HG02884 (cell line): ENCODE measurements around the gene WRNIP1.

ENCODE experiments used
- ATAC-seq: cut with Tn5 transposase; IDR thresholded peaks from one replicate; pipeline ENCODE4 v1.9.1; 2021; ENCODE audit warnings: mild to moderate bottlenecking, moderate library complexity; ENCODE audit not compliant: unreplicated experiment

Gene WRNIP1

DNA sequence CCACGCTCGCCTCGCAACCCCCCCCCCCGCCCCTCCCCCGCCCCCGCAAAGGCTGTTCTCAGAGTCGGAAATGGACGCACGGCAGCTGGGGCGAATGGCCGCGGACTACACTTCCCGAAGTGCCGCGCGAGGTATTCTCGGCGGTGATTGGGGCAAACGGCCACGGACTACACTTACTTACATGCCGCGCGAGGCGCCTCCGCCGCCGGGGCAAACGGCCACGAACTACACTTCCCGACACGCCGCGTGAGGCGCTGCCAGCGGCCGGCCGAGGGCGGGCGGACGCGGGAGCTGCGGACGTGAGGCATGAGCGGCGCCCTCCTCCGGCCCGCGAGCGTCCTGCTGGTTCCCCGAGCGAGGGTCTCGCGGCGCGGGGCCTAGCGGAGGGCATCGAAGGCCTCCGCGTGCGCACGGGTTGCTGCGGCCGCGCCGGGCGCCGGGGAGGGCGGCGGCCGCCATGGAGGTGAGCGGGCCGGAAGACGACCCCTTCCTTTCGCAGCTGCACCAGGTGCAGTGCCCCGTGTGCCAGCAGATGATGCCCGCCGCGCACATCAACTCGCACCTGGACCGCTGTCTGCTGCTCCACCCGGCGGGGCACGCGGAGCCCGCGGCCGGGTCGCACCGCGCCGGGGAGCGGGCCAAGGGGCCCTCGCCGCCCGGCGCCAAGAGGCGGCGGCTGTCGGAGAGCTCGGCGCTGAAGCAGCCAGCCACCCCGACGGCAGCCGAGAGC lies at the start of gene WRNIP1:
Gene WRNIP1 (plus strand): TSS at position 228 of the 730 bp plus-strand sequence. CDS start 230 bp downstream, at position 458.
- peak; percentile 81 for ATAC-seq

DNA sequence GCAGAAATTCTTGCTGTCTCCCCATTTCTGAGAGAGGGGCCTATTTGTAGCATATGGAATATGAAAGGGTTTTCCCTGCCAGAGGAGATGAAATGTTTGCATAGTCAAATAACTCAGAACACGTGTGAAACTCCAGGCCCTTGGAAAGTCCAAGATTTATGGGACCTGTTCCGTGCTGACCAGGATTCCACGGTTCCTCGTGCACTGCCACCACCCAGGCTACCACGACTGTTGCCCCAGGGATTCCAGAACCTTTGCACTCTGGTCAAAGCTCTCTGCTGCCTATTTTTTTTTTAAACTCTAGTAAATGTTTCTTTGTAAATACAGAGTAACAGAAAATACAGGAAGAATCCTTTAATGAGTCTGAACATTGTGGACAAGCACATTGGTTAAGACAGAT lies 49.5 kb upstream of the WRNIP1 start:
- no peak for ATAC-seq

DNA sequence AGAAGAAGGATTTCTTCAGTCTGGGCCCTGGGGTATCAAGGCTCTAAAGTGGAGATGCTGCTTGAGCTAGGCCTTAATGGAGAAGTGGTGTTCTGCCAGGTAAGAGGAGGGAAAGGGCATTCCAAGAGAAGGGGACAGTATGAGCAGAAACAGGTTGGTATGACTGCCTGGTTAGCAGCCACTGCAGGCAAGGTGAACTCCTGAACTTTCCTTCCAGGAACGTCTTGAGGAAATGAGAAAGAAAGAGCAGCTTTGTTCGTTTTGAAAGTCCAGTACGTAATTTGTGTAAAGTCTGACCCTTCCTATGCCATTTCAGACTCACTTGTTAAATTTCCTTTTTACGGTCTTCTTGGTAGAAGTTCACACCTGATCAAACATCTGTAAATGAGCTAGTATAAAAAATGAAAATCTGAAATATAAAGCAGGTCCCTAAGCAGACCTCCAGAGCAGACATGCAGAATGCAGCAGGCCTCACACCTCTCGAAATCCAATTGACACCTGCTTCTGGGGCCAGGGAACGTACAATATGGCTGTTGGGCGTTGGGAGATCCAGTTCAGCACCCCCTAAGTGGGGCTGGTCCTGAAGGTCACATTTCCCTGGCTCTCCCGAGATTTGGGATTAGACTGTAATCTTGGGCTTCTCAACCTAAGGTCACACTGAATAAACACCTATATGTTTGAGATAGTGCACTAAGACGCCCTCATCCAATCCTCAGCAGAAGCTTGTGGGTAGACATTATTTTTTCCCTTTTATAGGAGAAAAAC lies 48.1 kb upstream of the WRNIP1 start:
- no peak for ATAC-seq

DNA sequence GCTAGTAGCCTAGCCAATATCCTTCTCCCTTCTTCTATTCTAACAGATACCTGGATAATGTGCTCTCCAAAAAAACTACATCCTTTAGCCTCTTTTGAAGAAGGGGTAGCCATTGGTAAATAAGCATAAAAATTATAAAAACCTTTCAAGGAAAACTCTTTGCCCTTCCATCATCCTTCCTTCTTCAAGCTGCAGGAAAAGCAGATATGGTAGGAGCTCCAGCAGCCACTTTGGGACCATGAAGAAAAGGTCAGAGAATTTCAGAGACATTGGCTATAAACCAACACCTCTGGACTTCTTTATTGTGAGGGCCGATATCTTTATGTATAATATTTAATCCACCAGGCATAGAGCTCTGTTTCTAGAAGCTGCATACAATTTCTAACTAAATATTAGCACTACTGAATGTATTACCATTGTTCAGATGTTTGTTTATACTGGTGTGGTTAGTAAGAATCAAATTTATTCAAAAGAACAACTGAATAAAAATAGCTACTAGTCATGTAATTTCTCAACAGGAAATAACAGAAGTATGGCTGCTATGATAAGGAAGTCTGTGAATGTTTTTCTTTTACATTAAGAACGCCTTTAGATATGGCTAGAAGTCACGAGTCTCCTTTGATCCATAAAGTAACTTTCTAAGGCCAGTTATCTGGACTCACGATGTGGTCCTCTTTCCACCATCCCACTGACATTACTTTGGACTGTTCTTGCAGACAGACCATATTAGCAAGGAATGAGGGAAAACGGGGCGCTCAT lies 46.7 kb upstream of the WRNIP1 start:
- ATAC-seq = no peak

DNA sequence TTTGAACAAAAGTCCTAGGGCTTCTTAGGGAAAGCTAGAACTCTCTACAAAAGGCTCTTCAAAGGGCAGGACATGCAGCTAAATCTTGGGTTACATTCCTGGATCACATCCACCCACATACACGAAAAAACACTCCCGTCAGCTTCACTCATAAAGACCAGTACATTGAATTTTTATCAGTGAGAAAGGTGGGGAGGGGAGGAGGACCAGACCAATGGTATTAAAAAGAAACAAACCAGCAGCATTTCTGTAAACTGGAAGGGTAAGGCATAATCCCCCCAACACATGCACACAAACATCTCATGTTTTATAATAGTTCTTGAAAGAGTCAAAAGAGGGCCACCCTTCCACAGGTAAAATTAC lies 46.1 kb upstream of the WRNIP1 start:
- ATAC-seq = no peak

DNA sequence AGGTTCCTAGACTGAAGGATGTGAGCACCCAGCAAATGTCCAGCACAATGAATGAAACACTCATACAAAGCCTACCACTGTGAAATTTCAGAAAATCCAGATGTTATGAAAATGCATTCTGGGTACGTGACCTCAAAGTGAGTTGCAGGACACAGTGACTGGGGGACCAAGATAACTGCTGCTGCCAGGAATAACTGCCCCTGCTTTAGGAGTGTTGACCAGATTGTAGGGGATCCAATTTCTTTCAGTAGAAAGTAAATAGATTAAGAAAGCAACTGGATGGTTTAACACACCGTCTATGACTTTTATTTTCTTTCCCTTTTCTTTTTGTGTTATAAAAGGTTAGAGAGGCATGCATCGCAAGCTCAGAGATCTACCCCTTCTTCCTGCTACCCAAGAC lies 44.0 kb upstream of the WRNIP1 start:
- no peak for ATAC-seq

DNA sequence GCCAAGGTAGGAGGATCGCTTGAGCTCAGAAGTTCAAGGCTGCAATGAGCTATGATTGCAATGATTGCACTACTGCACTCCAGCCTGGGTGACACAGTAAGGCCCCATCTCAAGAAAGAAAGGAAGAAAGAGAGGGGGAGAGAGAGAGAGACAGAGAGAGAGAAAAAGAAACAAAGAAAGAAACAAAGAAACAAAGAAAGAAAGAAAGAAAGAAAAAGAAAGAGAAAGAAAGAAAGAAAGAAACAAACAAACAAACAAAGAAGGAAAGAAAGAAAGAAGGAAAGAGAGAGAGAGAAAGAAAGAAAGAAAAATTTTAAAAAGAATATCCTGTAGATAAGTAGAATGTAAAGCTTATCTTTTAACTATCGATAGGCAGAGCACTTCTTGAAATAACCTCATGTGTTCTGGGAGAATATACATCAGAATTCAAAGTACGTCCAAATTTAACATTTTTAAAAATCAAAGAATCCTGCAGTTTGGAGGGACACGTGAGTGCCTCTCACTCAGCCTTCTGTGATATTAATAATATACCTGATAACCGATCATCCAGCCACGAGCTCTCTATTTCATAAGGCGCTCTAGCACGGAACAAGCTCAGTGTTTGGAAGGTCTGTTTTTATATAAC lies 39.7 kb upstream of the WRNIP1 start:
- no peak for ATAC-seq

DNA sequence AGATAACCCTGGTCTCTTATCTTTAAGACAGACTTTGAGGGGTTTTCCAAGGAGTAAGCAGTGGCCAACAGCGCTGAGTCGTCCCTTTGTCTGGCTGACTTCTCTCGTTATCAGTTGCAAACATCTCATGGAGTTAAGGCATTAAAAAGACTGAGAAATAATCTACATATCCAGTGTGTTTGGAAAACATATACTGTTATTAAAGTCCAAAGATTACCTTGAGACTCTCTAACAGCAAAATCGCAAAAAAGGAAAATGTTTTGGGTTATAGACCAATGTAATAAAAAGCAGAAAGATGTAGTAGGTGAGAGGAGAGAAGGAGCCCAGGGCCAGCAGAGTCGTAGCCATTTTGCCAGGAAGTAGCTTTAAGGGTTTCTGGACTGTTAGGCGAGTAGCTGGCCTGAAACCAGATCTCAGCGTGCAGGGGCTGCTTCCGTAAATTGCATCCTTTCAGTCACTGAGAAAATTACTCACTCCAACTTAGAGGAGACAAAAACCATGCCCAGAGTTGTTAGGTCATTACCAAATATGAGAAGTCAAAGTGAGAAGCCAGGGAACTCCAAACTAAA lies 39.1 kb upstream of the WRNIP1 start:
- ATAC-seq = peak; percentile 63

DNA sequence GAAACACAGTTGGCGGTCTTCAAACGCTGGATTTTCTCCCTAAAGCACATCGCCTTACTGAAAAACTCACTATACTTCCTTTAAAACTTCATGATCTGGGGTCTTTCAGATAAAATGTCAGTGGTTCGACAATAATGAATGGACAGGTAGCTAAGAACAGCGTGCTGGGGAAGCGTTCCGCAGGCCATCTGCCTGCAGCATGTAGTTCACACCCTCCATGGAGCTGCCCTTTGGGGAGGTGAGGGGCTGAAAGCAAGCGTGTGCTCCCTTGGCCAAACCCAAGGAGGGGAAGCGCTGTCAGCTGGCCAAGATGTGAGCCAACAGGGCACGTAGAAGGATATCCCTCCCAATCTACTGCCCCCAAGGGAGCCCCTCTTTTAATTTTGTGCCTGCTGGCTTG lies 35.3 kb upstream of the WRNIP1 start:
- no peak for ATAC-seq

DNA sequence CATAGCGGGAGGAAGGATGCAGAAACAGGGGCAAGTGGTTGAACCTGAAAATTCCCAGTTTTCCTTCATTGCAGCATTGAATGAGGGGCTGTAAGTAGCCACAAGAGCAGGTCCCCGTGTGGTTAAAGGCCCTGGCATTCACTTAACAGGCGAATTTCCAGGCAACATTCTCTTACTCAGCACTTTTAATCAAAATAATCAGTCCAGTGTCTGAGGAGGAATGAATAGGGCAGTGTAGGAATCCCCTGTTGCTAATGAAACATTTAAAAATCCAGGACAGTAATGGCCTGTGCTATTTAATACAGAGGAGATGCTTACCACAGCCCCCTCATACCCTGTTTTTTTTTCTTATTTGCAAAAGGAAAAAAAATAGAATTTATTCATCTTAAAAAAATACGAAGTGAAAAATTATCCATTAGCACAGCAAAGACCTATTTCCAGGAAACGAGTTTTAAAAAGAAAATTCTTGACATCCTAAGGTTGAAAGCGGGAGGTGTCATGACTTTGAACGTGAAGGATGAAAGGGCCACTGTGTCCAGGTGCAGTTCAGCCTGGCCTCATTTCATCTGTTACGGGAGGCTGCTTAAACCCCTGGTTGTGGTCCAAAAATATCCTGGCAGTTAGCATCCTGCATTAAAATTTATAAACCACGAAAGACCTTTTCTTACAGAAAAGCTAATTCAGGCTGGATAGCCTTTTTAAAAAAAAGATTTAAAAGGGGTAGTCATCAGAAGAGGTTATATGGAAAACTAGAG lies 34.7 kb upstream of the WRNIP1 start:
- no peak for ATAC-seq

DNA sequence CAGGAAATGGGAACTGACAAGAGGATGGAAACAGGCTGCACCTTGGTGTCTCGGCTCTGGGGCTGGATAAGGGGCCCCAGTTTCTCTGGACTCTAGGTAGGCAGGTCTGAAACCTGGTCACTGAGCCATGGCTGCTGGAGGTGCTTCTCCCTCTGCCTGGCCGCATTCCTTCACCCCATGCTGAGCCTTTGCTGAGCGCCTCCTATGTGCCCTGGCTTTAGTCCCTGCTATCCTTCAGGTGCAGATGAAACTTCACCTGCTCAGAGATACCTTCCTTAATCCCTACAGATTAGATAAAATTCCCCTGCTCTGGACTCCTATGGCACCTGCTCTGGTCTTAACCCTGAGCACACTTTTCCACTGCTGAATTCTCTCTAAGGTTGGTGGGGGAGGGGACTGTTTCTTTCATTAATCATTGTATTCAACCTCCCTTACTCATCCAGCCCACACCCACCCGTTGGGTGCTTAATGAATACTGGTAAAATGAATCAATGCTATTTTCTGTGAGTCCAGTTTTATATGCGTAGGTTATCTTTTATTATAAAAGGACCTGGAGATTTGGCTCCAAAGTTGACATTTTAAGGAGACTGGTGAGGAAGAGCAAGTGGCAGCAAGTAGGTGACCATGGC lies 33.8 kb upstream of the WRNIP1 start:
- ATAC-seq = no peak

DNA sequence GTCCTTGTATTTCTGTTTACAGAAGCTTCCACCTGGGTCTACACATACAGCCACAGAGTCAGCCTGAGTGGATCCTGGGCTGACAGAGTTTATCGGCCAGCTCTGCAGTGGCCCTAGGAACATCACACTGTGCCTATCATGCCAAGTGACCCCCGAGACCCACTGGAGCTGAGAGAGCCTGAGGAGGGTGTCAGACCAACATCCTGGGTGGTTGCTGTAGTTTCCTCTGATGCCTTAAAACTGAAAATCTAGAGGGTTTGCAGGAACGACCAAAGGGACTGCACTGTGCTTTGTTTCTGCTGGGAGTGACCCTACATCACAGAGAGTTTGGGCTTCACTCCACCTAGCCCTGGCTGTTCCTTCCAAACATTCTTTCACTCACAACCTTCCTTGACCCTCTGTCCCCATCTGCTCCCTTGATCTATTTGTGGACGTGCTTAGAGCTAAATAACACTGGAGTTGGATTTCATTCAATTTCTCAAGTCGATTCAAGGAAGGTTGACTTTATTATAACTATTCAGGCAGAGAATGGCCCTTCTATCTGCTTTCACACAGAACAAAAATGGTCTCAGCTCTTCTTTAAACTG lies 32.6 kb upstream of the WRNIP1 start:
- ATAC-seq = no peak

DNA sequence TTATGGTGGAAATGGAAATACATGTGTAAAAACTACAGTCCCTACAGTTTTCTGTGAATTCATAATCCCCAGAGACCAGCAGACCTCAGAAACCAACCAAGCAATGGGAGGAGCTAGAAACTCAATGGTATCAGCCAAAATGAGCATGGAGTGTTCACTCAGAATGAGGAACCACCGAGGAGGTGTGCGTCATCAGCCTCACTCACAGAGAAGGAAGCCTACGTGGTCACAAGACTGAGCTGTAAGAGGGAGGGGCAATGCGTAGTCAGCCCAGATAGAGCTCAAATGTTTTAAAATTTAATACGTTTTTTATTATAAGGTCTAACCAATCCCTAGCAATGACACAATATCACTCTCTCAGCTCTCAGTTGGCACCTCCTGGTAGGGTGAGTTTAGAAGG lies 31.9 kb upstream of the WRNIP1 start:
- ATAC-seq = peak; percentile 98

DNA sequence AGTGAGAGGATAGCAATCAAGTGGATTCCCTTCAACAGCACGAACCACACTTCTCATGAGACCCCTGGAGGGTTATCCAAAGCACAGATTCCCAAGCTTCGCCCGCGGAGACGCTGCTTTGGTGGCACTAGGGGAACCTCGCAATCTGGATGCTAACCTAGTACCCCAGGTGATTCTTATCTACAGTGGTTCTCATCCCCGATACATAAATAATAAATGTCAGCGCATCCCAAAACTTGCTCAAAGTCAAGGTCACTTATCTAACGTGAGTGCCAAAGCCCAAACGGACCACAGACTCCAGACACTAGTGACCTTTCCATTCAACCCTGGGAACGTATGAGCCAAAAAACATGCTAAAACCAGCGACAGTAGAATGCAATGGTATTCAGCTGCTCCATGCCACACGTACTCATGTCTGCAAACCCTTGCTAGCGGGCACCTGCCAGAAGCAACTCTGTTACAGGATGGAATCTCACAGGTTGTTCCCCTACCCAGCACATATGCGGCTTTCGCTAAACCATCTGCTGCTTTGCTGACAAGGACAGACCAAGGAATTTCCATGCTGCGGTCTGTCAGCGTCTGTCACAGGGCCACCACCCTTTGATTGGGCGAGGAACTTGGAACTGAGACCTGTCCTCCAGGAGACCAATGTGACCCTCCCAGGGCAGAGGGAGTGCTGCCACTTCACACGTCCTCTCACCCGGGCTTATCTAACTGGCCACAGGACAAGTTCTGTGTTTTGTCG lies 31.3 kb upstream of the WRNIP1 start:
- no peak for ATAC-seq

DNA sequence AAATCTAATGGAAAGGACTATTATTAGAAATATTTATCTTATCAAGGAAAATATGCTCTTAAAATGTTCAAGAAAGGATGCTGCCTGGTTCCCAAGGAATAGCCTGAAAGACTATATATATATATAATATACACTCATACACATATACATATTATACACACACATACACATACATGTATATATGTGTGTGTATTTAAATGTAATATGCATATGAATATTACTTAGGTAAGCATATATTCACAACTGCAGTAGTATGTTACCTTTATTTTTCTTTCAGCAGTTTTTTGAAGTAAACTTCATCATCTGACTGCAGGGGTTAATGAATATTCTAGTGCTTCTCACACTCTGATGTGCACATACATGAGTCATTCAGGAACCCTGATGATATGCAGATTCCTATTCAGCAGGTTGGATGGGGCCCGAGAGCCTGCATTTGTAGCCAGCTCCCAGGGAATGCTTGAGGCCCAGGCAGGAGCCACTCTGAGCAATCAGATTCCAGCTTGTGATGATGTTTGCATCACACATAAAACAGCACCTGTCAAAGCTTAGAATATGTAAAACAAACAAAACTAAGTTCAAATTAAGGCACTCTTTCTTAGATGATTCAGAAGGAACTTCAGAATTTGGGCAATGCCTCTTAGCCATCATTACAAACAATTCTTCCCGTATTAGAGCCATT lies 30.6 kb upstream of the WRNIP1 start:
- ATAC-seq = no peak

DNA sequence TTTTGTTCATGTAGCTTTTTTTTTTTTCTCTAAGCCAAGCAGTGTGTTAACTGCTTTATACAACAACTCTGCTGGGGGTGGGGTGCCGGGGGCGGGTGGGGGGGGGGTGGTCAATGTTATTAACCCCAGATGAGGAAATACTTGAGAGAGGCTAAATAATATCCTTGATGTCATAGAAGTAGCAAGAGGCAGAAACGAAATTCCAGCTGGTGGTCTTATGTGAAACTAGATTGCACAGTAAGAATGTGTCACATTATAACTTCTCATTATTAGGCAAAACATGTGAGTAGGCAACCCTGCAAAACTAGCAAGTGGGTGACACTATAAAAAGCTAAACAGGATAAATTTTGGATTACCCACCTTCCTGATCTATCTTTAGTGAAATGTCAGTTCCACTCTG lies 27.3 kb upstream of the WRNIP1 start:
- ATAC-seq = no peak

DNA sequence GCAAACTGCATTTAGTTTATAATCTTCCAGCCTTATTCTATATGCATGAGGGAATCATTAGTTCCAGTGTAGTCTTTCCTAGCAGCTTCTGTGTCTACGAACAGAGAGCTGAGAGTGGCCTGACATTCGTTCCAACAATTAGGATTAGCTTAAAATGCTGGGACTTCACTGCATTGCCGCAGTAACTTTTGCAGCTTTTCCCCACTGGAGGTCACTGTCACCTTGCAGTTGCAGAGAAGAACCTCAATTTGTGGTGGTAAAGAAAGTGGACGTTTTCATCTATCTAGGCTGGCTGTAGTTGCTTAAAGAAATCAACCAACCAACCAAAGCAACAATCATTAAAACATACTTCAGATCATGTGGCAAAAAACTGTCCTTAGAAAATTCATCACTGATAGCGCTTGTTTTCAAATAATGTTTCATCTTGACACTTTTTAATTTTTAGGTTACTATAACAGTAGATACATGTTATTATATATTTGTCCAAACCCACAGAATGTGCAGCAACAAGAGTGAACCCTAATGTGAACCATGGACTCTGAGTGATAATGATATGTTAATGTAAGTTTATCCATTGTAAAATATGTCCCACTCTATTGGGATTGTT lies 26.7 kb upstream of the WRNIP1 start:
- ATAC-seq = no peak

DNA sequence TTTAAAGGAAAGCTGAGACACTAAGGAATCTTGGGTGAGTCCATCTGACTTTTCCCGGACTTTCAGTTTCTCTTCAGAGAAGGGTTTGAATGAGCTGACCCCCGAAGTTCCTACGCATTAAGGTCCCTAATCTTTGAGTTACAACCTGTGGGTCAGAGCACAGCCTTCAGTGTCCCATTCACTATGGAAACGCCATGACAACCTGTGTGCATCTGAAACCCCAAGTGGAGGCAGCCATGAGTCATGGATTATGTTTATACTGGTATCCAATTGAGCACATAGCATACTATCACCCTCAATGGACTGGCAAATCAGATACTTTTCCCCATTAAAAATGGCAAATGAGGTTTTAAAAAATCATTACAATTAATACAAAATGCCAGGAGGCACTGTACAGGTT lies 25.9 kb upstream of the WRNIP1 start:
- ATAC-seq = no peak
